ENCODE results near the gene EPAS1.
A peak's percentile ranks its signal among the peaks of the same experiment; 100 is the strongest.

Gene EPAS1

GRCh38 chr2:46273919-46274318, 23.3 kb upstream of the EPAS1 start:
- DNase-seq (ENCODE audit: extremely low read depth, low read depth), result no peak
- TF ChIP-seq, protein P1, sequence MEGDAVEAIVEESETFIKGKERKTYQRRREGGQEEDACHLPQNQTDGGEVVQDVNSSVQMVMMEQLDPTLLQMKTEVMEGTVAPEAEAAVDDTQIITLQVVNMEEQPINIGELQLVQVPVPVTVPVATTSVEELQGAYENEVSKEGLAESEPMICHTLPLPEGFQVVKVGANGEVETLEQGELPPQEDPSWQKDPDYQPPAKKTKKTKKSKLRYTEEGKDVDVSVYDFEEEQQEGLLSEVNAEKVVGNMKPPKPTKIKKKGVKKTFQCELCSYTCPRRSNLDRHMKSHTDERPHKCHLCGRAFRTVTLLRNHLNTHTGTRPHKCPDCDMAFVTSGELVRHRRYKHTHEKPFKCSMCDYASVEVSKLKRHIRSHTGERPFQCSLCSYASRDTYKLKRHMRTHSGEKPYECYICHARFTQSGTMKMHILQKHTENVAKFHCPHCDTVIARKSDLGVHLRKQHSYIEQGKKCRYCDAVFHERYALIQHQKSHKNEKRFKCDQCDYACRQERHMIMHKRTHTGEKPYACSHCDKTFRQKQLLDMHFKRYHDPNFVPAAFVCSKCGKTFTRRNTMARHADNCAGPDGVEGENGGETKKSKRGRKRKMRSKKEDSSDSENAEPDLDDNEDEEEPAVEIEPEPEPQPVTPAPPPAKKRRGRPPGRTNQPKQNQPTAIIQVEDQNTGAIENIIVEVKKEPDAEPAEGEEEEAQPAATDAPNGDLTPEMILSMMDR (IDR thresholded peaks at IDR 0.05; ENCODE audit: low read depth, low read length), result no peak

- no peak for DNase-seq (ENCODE audit: extremely low read depth, low read depth)
- TF ChIP-seq, protein P1 (IDR thresholded peaks at IDR 0.05; ENCODE audit: low read depth, low read length), result no peak
Observed at GRCh38 chr2:46274586-46274985, 22.6 kb upstream of the EPAS1 start.

- TF ChIP-seq, protein P1 (IDR thresholded peaks at IDR 0.05; ENCODE audit: low read depth, low read length), result no peak
- DNase-seq (ENCODE audit: extremely low read depth, low read depth), result no peak
Observed at GRCh38 chr2:46275995-46276394, 21.2 kb upstream of the EPAS1 start.

DNA sequence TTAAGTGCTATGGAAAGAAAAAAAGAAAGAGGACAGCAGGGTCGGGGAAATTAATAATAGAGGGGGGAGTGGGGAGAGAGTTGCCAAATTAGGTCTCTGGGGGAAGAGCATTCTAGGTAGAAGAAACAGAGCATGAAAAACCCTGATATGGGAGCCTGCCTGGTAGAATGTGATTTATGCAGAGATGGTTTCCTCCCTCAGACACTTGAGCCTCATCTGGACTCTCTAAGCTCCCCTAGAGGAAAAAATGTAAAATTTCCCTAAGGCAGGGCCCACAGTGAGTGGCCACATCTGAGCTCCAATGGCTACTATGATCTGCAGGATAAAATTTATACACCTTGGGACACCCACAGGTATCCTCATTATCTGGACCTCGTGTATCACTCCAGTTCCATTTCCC, 20.6 kb upstream of the EPAS1 start:
- TF ChIP-seq, protein P1 (IDR thresholded peaks at IDR 0.05; ENCODE audit: low read depth, low read length), result peak; percentile 33
- no peak for DNase-seq (ENCODE audit: extremely low read depth, low read depth)

DNA sequence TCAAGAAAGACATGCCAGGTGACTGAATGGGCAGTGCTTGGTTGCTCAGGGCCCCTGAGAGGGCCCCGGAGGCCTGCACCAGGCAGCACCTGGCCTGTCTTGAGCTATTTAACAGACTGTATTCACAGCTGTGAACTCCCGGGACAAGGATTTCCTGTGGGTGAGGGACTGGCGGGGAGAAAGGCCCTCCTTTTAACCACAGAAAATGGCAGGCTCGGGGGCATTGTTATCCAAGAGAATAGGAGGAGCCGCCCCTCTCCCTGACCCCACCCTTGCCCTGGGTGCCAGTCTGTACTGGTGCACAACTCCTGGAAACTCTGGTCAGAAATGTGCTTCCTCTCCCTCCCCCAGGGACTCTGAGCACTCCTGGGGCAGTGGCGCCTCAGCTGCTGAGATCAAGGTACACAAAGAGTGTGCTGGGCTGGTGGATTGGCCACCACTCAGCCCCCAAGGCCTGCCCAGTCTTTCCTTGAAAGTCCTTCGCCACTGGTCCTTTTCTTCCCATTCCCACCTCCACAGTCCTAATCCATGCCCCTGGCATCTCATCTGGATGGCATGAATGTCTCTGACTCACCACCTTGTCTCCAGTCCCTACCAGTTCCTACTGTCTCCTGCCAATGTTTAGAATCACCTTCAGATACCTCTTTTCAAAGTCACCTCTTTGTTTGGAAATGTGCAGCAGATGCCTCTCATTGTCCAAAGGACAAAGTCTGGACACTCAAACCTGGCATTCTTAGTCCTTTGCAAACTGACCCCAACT, 19.6 kb upstream of the EPAS1 start:
- TF ChIP-seq, protein P1 (IDR thresholded peaks at IDR 0.05; ENCODE audit: low read depth, low read length), result no peak

DNA sequence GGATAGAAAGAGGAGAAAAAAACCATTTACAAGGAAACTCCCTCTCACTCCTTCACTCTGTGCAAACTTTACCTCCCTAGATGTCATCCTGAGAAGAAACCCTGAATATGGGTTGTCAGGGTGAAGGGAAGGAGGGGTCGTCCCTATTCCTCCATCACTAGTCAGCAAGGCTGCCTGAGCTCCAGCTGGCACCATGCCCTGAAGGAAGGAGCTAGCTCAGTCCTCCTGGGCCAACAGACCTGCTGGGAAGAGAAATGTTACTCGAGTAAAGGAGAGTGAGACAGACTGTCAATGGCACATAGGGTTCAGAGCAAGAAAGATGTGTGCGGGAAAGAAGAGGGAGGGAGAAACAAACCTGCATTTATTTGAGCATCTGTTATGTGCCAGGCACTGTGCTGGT, 18.3 kb upstream of the EPAS1 start:
- DNase-seq (ENCODE audit: extremely low read depth, low read depth), result no peak
- TF ChIP-seq, protein P1 (IDR thresholded peaks at IDR 0.05; ENCODE audit: low read depth, low read length), result no peak

More for the DNA sequence above, 19.6 kb upstream of the EPAS1 start:
- no peak for DNase-seq (ENCODE audit: extremely low read depth, low read depth)

DNA sequence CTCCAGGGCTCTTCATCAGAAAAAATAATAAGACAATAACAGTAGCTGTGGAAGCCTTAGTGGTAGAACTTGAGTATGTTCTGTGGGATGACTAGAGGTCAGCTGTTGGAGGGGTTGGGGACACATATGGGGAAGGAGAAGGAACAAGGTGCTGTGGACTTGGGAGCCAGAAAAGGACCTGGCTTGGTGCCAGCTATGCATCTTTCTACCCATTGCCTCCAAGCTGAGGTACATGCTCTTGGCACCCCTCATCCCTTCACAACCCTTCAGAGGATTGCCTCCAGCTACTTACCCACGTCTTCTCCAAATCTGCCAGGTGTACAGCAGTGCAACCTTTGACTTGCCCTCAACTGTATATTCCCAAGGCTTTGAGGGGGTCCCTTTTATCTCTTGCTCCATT, 15.3 kb upstream of the EPAS1 start:
- no peak for DNase-seq (ENCODE audit: extremely low read depth, low read depth)

More for the DNA sequence above, 15.3 kb upstream of the EPAS1 start:
- TF ChIP-seq, protein P1 (IDR thresholded peaks at IDR 0.05; ENCODE audit: low read depth, low read length), result no peak

All from AG09319 (cell line).